NCI-H2029 treated with DMSO at 0.1 percent for 48 hours (cell line): Measurements from ENCODE around the gene DNM2.
"Not testable (repeated sequence)": the region's sequence is repeated elsewhere in the genome, so short reads cannot be mapped to it uniquely, and the experiment has no call there.

ENCODE experiments used
- DNase-seq: peaks from one replicate; lab custom pipeline; 2025; lab: John Stamatoyannopoulos, UW

The DNM2 gene

GRCh38 chr19:10725415-10725814 lies 7.5 kb downstream of the DNM2 start:
- no peak for DNase-seq

DNA sequence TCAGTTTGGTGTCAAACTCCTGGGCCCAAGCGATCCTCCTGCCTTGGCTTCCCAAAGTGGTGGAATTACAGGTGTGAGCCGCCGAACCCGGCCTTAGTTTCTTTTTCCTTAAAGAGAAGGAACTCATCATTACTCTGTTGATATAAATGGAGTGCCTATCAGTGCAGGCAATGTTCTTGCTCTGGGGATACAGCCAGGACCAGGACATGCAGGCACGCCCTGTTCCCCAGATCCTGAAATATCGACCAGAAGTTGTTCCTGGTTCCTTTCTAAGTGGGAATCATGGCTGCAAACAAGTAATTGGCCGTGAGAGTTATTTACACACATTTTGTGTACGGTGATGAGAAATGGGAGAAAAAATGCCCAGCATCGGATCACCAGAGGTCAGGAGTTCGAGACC lies 8.4 kb downstream of the DNM2 start:
- no peak for DNase-seq

GRCh38 chr19:10727685-10728201 lies 9.9 kb downstream of the DNM2 start:
- DNase-seq, result no peak

- no peak for DNase-seq
Observed at GRCh38 chr19:10729411-10729810, 11.5 kb downstream of the DNM2 start.

DNA sequence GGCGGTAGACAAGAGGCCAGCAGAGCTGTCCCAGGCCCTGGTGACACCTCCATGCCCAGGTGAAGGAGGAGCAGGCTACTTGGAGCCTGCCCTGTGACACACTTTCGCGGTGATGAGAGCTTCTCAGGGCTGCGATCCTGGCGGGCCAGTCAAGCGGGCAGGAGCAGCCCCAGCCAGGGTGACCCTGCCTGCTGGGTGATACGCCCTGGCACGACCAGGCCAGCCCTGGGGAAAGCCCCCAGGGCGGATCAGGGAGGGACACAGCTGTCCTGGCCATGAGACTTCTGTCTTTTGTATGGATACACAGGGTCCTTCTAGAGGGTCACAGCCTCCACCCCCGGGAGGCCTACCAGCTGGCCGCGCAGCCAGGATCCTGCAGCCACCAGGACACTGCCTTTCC lies 13.1 kb downstream of the DNM2 start:
- DNase-seq, result no peak

- no peak for DNase-seq
Observed at GRCh38 chr19:10735741-10736140, 17.9 kb downstream of the DNM2 start.

DNA sequence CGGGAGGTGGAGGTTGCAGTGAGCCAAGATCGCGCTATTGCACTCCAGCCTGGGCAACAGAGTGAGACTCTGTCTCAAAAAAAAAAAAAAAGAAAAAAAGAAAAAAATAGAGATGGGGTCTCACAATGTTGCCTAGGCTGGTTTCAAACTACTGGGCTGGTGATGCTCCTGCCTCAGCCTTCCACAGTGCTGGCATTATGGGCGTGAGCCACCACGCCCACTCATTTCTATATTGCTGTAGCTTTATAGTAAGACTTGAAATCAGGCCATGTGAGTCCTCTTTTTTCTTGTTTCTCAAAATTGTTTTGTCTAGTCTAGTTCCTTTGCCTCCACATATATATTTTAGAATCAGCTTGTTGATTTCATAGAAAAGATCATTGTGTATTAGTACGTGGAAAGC lies 18.3 kb downstream of the DNM2 start:
- no peak for DNase-seq

- DNase-seq, result no peak
Observed at GRCh38 chr19:10736916-10737551, 19.2 kb downstream of the DNM2 start.

DNA sequence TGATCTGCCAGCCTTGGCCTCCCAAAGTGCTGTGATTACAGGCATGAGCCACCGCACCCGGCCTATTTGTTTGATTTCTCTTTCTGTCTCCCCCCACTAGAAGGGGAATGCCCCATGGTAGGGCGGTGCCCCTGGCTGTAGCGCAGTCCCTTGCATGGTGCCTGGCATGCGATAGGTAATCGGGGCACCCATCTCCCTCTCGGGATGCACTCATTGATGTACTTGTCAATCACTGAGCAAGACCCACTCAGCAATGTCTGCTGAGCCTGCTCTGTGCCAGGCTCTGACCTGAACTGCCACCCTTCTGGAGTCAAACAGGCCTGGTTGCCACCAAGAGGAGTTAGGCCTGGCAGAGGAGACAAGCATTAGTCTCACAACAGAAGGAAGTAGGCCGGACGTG lies 19.8 kb downstream of the DNM2 start:
- no peak for DNase-seq

- DNase-seq, result no peak
Observed at GRCh38 chr19:10740798-10741197, 22.9 kb downstream of the DNM2 start.

DNA sequence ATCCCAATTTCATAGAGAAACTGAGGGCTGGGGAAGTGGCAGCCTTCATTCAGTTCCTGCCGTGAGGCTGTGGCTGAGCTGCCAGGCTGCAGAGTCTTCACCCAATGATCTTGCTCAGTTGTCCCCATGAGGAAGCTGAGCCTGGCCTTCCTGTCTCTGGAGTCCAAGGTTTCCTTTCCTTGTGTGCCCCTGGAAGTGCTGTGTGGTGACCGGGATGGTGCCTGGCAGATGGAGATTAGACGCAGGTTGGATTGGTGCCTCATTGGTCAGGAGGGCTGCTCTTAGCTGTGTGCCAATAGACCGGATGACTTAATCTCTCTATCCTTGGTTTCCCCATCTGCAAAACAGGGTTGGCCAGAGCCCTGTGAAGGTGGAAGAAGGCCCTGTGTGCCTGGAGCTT lies 24.6 kb downstream of the DNM2 start:
- DNase-seq, result no peak

DNA sequence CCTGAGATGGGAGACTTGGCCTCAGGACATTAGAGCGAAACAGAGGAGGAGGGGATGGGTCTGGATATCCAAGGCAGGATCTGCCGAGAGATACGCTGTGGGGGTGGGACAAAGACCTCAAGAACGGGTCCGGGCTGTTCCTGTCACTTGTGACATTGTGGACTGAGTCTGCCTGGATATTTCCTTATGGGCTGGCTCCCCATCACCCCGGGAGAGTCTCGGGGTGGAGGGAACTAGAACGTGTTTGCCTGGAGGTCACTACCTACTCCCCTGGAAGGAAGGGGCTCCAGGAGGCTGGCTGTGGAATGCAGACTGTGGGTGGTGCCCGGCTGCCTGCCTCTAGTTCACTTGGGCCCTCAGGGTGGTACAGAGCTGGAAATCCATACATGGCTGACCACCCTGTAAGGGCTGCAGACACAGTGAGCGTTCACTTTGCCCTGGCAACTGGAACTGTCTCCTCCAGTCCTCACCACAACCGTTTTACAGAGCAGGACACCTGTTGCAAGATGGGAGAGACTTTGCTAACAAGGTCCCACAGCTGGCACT lies 26.4 kb downstream of the DNM2 start:
- DNase-seq, result no peak

- no peak for DNase-seq
Observed at GRCh38 chr19:10744801-10745293, 27.0 kb downstream of the DNM2 start.

- not testable (repeated sequence) for DNase-seq
Observed at GRCh38 chr19:10746437-10746836, 28.6 kb downstream of the DNM2 start.

GRCh38 chr19:10747271-10747670 lies 29.4 kb downstream of the DNM2 start:
- DNase-seq, result no peak

GRCh38 chr19:10747674-10748073 lies 29.8 kb downstream of the DNM2 start:
- DNase-seq, result no peak

- DNase-seq, result no peak
Observed at GRCh38 chr19:10748195-10748926, 30.5 kb downstream of the DNM2 start.

DNA sequence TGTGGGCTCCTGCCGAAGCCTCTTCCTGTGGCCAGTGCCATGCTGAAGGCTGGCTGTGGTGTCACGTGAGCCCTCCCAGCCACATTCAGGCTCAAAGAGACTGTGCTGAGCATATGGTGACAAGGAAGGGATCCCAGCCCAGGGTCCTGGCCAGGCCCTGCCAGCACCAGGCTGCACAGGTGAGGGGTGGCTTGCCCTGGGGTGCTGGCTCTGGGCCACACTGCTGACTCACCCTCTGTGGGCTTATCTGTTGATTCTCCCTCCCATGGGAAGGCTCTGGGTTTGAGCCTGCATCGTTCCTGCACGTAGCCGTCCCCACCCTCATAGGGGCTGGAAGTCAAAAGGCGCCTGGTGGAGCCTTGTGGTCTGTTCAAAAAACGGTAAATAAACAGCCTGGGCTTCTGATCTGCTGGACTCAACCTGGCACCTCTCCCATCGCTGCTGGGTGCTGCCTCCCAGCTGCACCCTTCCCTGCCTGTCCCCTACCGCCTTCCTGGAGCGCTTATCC lies 31.1 kb downstream of the DNM2 start:
- peak; percentile 63 for DNase-seq

GRCh38 chr19:10749435-10750384 lies 31.8 kb downstream of the DNM2 start:
- DNase-seq, result no peak

GRCh38 chr19:10751109-10751953 lies 33.5 kb downstream of the DNM2 start:
- no peak for DNase-seq
